SK-N-SH (cell line): ENCODE measurements around the gene RSRC2. TPM values are rescaled to one million over a fixed set of nuclear protein-coding genes. Genes with fewer than 3 reads are reported as not detected.

Source experiments
- CTCF ChIA-PET: fragments of 300-600, 350-600 bp; formaldehyde crosslinking; extraction: SDS; loops from one replicate; lab custom pipeline; 2021; lab: Yijun Ruan, JAX
- POLR2A ChIA-PET: fragments of 350-600 bp; sonication (Branson Sonifier 250); formaldehyde crosslinking; extraction: SDS; loops from one replicate; lab custom pipeline; 2020; ENCODE audit warnings: antibody characterized with exemption, inconsistent platforms; lab: Yijun Ruan, JAX
- DNase-seq: peaks from one replicate; pipeline ENCODE4 v3.0.0; 2012
- H2AFZ ChIP-seq: fragments of 200-600 bp; sonication (generic); 2 replicates; pipeline ENCODE4 v1.8.1; 2016; ENCODE audit warnings: antibody characterized with exemption, mild to moderate bottlenecking, low read depth
- H3F3A ChIP-seq: fragments of 200-600 bp; sonication (generic); replicated peaks from 2 replicates; pipeline ENCODE3; 2016; ENCODE audit warnings: antibody characterized with exemption, mild to moderate bottlenecking; ENCODE audit not compliant: insufficient read depth
- H3K27ac ChIP-seq, 2 experiments: fragments of 200-500 bp in 1 of 2; fragments of 200-600 bp in 1 of 2; sonication (Bioruptor generic) in 1 of 2; sonication (generic), shearing (Covaris generic) in 1 of 2; 2 replicates each; pipeline versions ENCODE4 v1.5.1 to v1.6.1; 2014 to 2016; ENCODE audit warnings: low read depth in 2 of 2, inconsistent platforms in 1 of 2, low read length in 1 of 2, mild to moderate bottlenecking in 1 of 2, mixed read lengths in 1 of 2
- H3K27me3 ChIP-seq: fragments of 200-600 bp; sonication (generic), shearing (Covaris generic); 2 replicates; pipeline ENCODE4 v1.6.1; 2016; ENCODE audit warnings: mixed run types; ENCODE audit not compliant: insufficient read depth
- H3K36me3 ChIP-seq, 2 experiments: fragments of 200-500 bp in 1 of 2; fragments of 200-600 bp in 1 of 2; sonication (Bioruptor generic) in 1 of 2; sonication (generic) in 1 of 2; replicated peaks in 1 of 2; 2 replicates each; pipeline versions ENCODE3 to v1.5.1; 2014 to 2016; ENCODE audit warnings: low read length in 1 of 2, mild to moderate bottlenecking in 1 of 2; ENCODE audit not compliant: insufficient read depth in 2 of 2, control insufficient read depth in 1 of 2
- H3K4me1 ChIP-seq, 2 experiments: fragments of 200-500 bp in 1 of 2; fragments of 200-600 bp in 1 of 2; sonication (Bioruptor generic) in 1 of 2; sonication (generic), shearing (Covaris generic) in 1 of 2; 2 replicates each; pipeline versions ENCODE4 v1.5.1 to v1.6.1; 2014 to 2016; ENCODE audit warnings: low read depth in 1 of 2, low read length in 1 of 2, mixed run types in 1 of 2; ENCODE audit not compliant: insufficient read depth in 2 of 2, control insufficient read depth in 1 of 2
- H3K4me2 ChIP-seq: fragments of 200-600 bp; sonication (generic), shearing (Covaris generic); 2 replicates; pipeline ENCODE4 v1.6.1; 2017; ENCODE audit warnings: mixed run types
- H3K4me3 ChIP-seq, 2 experiments: fragments of 200-500 bp in 1 of 2; fragments of 200-600 bp in 1 of 2; sonication (Bioruptor generic) in 1 of 2; sonication (generic), shearing (Covaris generic) in 1 of 2; 2 replicates each; pipeline versions ENCODE4 v1.5.1 to v1.8.1; 2014 to 2016; ENCODE audit warnings: low read depth in 2 of 2, inconsistent platforms in 1 of 2, low read length in 1 of 2, mild to moderate bottlenecking in 1 of 2, mixed read lengths in 1 of 2, moderate library complexity in 1 of 2
- H3K79me2 ChIP-seq: fragments of 200-600 bp; sonication (generic); 2 replicates; pipeline ENCODE4 v1.8.1; 2017; ENCODE audit warnings: mild to moderate bottlenecking; ENCODE audit not compliant: insufficient read depth
- H3K9ac ChIP-seq: fragments of 200-600 bp; sonication (generic); 2 replicates; pipeline ENCODE4 v1.6.1; 2017; ENCODE audit warnings: mixed run types
- H3K9me2 ChIP-seq: fragments of 200-600 bp; sonication (generic); 2 replicates; pipeline ENCODE4 v1.6.1; 2017; ENCODE audit warnings: mixed run types
- H3K9me3 ChIP-seq: fragments of 200-600 bp; sonication (generic); 2 replicates; pipeline ENCODE4 v1.6.1; 2017; ENCODE audit warnings: mixed run types, mild to moderate bottlenecking, moderate library complexity
- H4K20me1 ChIP-seq: fragments of 200-600 bp; sonication (generic); 2 replicates; pipeline ENCODE4 v1.6.1; 2017; ENCODE audit warnings: mild to moderate bottlenecking, mixed run types; ENCODE audit not compliant: insufficient read depth
- ELF1 ChIP-seq: IDR thresholded peaks from 2 replicates; pipeline ENCODE4 v1.4.0; 2012
- EP300 ChIP-seq, 2 experiments: IDR thresholded peaks; 2 replicates each; pipeline versions ENCODE4 v1.4.0 to v1.6.1; 2012; ENCODE audit warnings: borderline replicate concordance in 1 of 2, low read depth in 1 of 2, low read length in 1 of 2
- FOSL2 ChIP-seq: IDR thresholded peaks from 2 replicates; pipeline ENCODE4 v1.4.0; 2012; ENCODE audit warnings: low read depth, mild to moderate bottlenecking, moderate library complexity, borderline replicate concordance
- FOXJ3 ChIP-seq: sonication (generic); formaldehyde crosslinking; IDR thresholded peaks from 2 replicates; pipeline ENCODE4 v1.5.1; 2020; ENCODE audit warnings: mild to moderate bottlenecking, missing genetic modification reagents
- FOXM1 ChIP-seq: IDR thresholded peaks from 2 replicates; pipeline ENCODE4 v1.4.0; 2012; ENCODE audit warnings: low read depth, mild to moderate bottlenecking
- JUND ChIP-seq: IDR thresholded peaks from 2 replicates; pipeline ENCODE4 v1.4.0; 2012
- MXI1 ChIP-seq: IDR thresholded peaks from 2 replicates; pipeline ENCODE4 v1.6.1; 2012; ENCODE audit warnings: mild to moderate bottlenecking, low read depth, low read length, improper control_type of control experiment
- NFIC ChIP-seq: IDR thresholded peaks from 2 replicates; pipeline ENCODE4 v1.4.0; 2012; ENCODE audit warnings: borderline replicate concordance
- NRF1 ChIP-seq: IDR thresholded peaks from 2 replicates; pipeline ENCODE4 v1.6.1; 2012; ENCODE audit warnings: low read depth, mild to moderate bottlenecking, low read length
- RCOR1 ChIP-seq: fragments of 150-350 bp; IDR thresholded peaks from 2 replicates; pipeline ENCODE4 v1.6.1; 2017; ENCODE audit warnings: antibody characterized with exemption, low read length
- RXRA ChIP-seq: IDR thresholded peaks from 2 replicates; pipeline ENCODE4 v1.4.0; 2012; ENCODE audit warnings: low read depth, mild to moderate bottlenecking, borderline replicate concordance
- SIN3A ChIP-seq: IDR thresholded peaks from 2 replicates; pipeline ENCODE4 v1.6.1; 2012; ENCODE audit warnings: low read depth, mild to moderate bottlenecking, low read length, moderate library complexity, borderline replicate concordance
- TCF12 ChIP-seq: IDR thresholded peaks from 2 replicates; pipeline ENCODE4 v1.4.0; 2012
- YY1 ChIP-seq: IDR thresholded peaks from 2 replicates; pipeline ENCODE4 v1.4.0; 2012; ENCODE audit warnings: low read depth, mild to moderate bottlenecking
- WGBS: methylation state at CpG from one replicate; pipeline ENCODE4 v1.1.6; 2017; ENCODE audit warnings: low lambda C conversion rate; 5-methylcytosine and 5-hydroxymethylcytosine counted together
- polyA plus RNA-seq, 3 experiments: library from polyadenylated mRNA; depleted of rRNA; stranded (reverse); fragments of >200 nt; gene quantifications; 2 replicates each; pipeline ENCODE4 v1.2.3, GENCODE V29; 2012
- TF ChIP-seq, protein P1 (sequence below): IDR thresholded peaks from 2 replicates; pipeline ENCODE4 v1.4.0; 2012; ENCODE audit warnings: low read depth, borderline replicate concordance

The RSRC2 gene
- polyA plus RNA-seq, 1 of the 3 experiments (the other 2 are of a cell fraction) = 24.8 TPM

DNA sequence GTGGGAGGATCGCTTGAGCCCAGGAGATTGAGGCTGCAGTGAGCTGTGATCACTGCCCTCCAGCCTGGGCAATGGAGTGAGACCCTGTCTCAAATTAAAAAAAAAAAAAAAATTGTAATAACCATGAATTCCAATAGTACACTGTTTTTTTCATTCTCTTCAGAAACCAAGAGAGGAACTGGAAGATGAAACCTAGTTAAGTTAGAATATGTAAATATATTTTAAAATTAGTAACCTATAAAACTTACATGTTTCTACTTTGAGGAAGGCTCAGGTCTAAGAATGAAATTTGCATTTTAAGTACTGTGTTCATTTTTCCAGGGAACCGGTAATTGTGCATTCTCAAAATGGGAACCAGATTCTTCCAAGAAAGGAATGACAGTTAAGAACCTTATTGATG lies 19.1 kb upstream of the RSRC2 start:
- Histone ChIP-seq H3K9ac (no peak overlapping the region), H3K9me3 (no peaks in the 10 kb centered on the region), H2AFZ (no peak overlapping the region), H3K79me2 (no peaks in the 10 kb centered on the region), H3K4me3 (no peak overlapping the region), H3K4me2 (no peak overlapping the region), H3K4me1 (no peaks in the 10 kb centered on the region), H3K9me2 (no peaks in the 10 kb centered on the region), H3K27me3 (no peaks in the 10 kb centered on the region), H3F3A (peaks cover 11% of the 10 kb centered on the region), H3K36me3 (peaks cover 14 to 49% of the 10 kb centered on the region in 2 experiments), H4K20me1 (no peaks in the 10 kb centered on the region), H3K27ac (no peak overlapping the region)
- DNase-seq = no peak
- TF ChIP-seq SIN3A (no peak), YY1 (no peak)
- WGBS = 94% methylated on average over 2 of the region's 2 CpGs
- CTCF ChIA-PET = no interaction called here
- POLR2A ChIA-PET = no interaction called here

DNA sequence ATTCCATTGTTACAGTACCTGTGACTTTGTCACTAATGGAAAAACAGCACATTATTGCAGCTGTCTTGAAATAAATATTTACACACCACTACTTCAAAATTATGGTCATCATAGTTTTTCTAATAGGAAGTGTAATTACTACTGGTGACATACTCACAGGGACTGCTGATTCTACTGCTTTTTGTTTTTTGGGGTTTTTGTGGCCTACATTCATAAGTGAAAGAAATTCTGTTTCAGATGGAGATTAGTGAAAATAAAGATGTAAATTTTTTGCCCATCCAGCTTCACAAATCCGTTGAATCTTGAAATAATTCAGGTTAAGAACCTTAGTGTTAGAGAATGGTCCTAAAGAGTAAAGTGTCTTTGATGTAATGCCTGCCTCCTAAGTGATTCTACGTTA lies 17.8 kb upstream of the RSRC2 start:
- peaks cover 5% of the 10 kb centered on the region for H3F3A ChIP-seq
- H3K79me2 ChIP-seq = no peaks in the 10 kb centered on the region
- WGBS = 95% methylated on average over 2 of the region's 2 CpGs
- H3K27ac ChIP-seq = no peak overlapping the region
- TF ChIP-seq MXI1 (no peak), RXRA (no peak), FOXM1 (no peak), JUND (no peak), FOXJ3 (no peak), FOSL2 (no peak), EP300 (IDR thresholded peaks at IDR 0.05; ENCODE audit: borderline replicate concordance in 1 of 2, low read depth in 1 of 2, low read length in 1 of 2) (no peak), TCF12 (no peak), RCOR1 (no peak), NFIC (no peak), SIN3A (no peak), NRF1 (no peak), ELF1 (no peak)
- TF ChIP-seq, protein P1, sequence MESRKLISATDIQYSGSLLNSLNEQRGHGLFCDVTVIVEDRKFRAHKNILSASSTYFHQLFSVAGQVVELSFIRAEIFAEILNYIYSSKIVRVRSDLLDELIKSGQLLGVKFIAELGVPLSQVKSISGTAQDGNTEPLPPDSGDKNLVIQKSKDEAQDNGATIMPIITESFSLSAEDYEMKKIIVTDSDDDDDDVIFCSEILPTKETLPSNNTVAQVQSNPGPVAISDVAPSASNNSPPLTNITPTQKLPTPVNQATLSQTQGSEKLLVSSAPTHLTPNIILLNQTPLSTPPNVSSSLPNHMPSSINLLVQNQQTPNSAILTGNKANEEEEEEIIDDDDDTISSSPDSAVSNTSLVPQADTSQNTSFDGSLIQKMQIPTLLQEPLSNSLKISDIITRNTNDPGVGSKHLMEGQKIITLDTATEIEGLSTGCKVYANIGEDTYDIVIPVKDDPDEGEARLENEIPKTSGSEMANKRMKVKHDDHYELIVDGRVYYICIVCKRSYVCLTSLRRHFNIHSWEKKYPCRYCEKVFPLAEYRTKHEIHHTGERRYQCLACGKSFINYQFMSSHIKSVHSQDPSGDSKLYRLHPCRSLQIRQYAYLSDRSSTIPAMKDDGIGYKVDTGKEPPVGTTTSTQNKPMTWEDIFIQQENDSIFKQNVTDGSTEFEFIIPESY = no peak
- ChIA-PET POLR2A (no interaction called here), CTCF (no interaction called here)
- DNase-seq = no peak
- no peaks in the 10 kb centered on the region for H3K9me2 ChIP-seq
- no peaks in the 10 kb centered on the region for H3K9me3 ChIP-seq
- no peak overlapping the region for H3K4me3 ChIP-seq
- H3K36me3 ChIP-seq = peaks cover 7 to 41% of the 10 kb centered on the region in 2 experiments
- H3K4me1 ChIP-seq = no peaks in the 10 kb centered on the region
- H2AFZ ChIP-seq = no peak overlapping the region
- H4K20me1 ChIP-seq = no peaks in the 10 kb centered on the region
- no peak overlapping the region for H3K9ac ChIP-seq
- H3K27me3 ChIP-seq = no peaks in the 10 kb centered on the region
- no peak overlapping the region for H3K4me2 ChIP-seq
